Left lobe of liver (tissue), 2 donors: Measurements from ENCODE around the gene MRFAP1L1. TPM values are rescaled to one million over a fixed set of nuclear protein-coding genes. Genes with fewer than 3 reads are reported as not detected.
A peak's percentile ranks its signal among the peaks of the same experiment; 100 is the strongest.

ENCODE experiments used
- ATAC-seq: fragments of 200-7000 bp; cut with Tn5 transposase; one replicate; pipeline ENCODE4 v1.9.1; 2020; ENCODE audit warnings: mild to moderate bottlenecking, moderate library complexity
- DNase-seq: peaks from one replicate; pipeline ENCODE4 v3.0.0-alpha.2; 2020; ENCODE audit warnings: low spot score
- total RNA-seq: library from RNA; stranded (reverse); gene quantifications from one replicate; pipeline ENCODE4 v1.2.1, GENCODE V29; 2021
- donor health status: DM: no; HTN: no; CAD: no; lungs with moderate emphysema.
- donor health status: DM: no; HTN: yes; CAD: no.

Gene MRFAP1L1
- total RNA-seq, 1 donor from 2014 or later = 26.7 TPM

DNA sequence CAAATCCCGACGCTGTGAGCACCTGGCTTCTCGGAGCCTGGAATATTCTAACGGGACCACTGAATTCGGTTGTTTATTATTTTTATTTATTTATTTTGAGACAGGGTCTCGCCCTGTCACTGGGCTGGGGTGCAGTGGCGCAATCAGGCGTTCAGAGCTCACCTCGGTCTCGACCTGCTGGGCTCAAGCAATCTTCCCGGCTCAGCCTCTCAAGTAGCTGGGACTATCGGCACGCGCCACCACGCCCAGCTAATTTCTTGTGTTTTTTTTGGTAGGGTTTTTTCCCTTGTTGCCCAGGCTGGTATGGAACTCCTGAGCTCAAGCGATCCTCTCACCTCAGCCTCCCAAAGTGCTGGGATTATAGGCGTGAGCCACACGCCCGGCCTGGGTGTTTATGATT is 37.5 kb downstream of the MRFAP1L1 start:
- ATAC-seq (no peak), DNase-seq (no peak)

- no peak for ATAC-seq
- no peak for DNase-seq
Measured at GRCh38 chr4:6671648-6672047, 38.0 kb downstream of the MRFAP1L1 start.

- ATAC-seq (no peak), DNase-seq (no peak)
Measured at GRCh38 chr4:6668391-6668790, 41.3 kb downstream of the MRFAP1L1 start.

DNA sequence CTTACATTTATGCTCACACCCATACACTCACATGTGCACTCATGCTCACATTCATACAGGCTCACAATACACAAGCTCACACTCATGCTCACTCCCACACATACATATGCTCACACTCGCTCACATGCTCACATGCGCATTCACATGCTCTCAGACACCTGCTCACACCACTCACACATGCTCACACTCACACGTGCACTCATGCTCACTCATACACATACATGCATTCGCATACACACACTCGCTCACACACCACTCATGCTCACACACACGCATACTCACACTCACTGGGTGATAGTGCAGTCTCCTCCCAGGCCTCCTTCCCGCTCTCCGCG is 44.4 kb downstream of the MRFAP1L1 start:
- ATAC-seq (no peak), DNase-seq (no peak)

GRCh38 chr4:6663596-6664393 is 45.9 kb downstream of the MRFAP1L1 start:
- ATAC-seq (peak; percentile 16), DNase-seq (no peak)

DNA sequence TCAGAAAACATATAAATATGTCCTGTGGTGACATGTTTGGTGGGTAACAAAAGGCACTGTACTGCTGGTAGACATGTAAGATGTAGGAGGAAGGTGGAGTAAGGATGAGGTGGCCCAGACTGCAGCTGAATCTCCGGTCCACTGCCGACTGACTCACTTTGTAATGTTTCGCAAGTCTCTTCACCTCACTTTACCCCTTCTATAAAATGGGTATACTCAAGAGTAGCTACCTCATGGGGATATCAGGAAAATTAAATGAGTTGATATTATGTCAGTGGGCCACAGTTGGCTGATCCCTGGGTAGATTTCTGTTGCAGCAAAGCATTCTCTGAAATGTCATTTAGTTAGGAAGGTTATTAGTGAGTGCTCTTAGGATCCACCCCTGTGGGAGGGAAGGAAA is 47.1 kb downstream of the MRFAP1L1 start:
- ATAC-seq = no peak
- DNase-seq = no peak

DNA sequence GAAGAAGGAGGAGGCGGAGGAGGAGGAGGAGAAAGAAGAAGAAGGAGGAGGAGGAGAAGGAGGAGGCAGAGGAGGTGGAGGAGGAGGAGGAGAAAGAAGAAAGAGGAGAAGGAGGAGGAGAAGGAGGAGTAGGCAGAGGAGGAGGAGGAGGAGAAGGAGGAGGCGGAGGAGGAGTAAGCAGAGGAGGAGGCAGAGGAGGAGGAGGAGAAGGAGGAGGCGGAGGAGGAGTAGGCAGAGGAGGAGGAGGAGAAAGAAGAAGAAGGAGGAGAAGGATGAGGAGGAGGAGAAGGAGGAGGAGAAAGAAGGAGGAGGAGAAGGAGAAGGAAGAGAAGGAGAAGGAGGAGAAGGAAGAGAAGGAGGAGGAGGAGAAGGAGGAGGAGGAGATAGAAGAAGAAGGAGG is 49.2 kb downstream of the MRFAP1L1 start:
- DNase-seq = no peak
- no peak for ATAC-seq

GRCh38 chr4:6659897-6660296 is 49.8 kb downstream of the MRFAP1L1 start:
- no peak for ATAC-seq

GRCh38 chr4:6658597-6659075 is 51.0 kb downstream of the MRFAP1L1 start:
- ATAC-seq (peak; percentile 81), DNase-seq (peak; percentile 46)

More at GRCh38 chr4:6659897-6660296, 49.8 kb downstream of the MRFAP1L1 start:
- DNase-seq = no peak

DNA sequence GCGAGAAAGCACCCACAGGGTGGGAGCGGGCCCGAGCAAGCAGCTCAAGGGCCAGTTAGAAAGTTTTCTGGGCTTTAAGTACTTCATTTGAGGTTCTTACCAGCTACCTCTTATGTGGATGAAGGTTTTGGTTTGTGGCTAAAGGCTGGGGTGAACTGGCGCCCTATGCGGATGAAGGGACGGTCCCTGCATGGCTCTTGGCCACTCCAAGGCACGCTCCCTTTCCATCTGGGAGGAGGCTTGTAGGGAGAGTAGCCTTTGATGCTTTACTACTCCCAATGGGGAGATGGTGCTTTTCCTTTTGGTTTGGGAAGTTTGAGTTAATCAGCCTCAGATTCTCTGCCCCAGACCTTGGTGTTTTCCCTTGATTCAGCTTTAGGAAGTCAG is 51.5 kb downstream of the MRFAP1L1 start:
- DNase-seq = no peak
- ATAC-seq = no peak

Other genes with a start within 250 kb of the MRFAP1L1 start
- gene PPP2R2C, start 237.3 kb downstream of the MRFAP1L1 start, total RNA-seq = 0.13 TPM
- gene MAN2B2, start 134.7 kb downstream of the MRFAP1L1 start, total RNA-seq = 41.5 TPM
- gene MRFAP1, start 69.2 kb downstream of the MRFAP1L1 start, total RNA-seq = 130 TPM
- 2.3 TPM for gene S100P, start 16.0 kb downstream of the MRFAP1L1 start, total RNA-seq
- gene BLOC1S4, start 6.3 kb upstream of the MRFAP1L1 start, total RNA-seq = 6.5 TPM
- gene KIAA0232, start 72.9 kb upstream of the MRFAP1L1 start, total RNA-seq = 16.6 TPM
- 29.3 TPM for gene TBC1D14, start 200.0 kb upstream of the MRFAP1L1 start, total RNA-seq